Activated naive CD8-positive, alpha-beta T cell treated with anti-CD3 and anti-CD28 coated beads for 36 hours (primary cell): ENCODE measurements around the gene ZNF383. TPM values are rescaled to one million over a fixed set of nuclear protein-coding genes. Genes with fewer than 3 reads are reported as not detected.
A peak's percentile ranks its signal among the peaks of the same experiment; 100 is the strongest.
"Not testable (repeated sequence)": the region's sequence is repeated elsewhere in the genome, so short reads cannot be mapped to it uniquely, and the experiment has no call there.

Experiments used
- DNase-seq: peaks from one replicate; pipeline ENCODE4 v3.0.0; 2021
- H3K27ac Mint-ChIP-seq: one replicate; pipeline ENCODE4 v1.8.0; 2022; ENCODE audit warnings: mild to moderate bottlenecking, moderate library complexity, mixed read lengths
- H3K27me3 Mint-ChIP-seq: one replicate; pipeline ENCODE4 v1.8.0; 2022; ENCODE audit warnings: mild to moderate bottlenecking, mixed read lengths
- H3K36me3 Mint-ChIP-seq: one replicate; pipeline ENCODE4 v1.8.0; 2021; ENCODE audit warnings: mild to moderate bottlenecking, mixed read lengths
- H3K4me1 Mint-ChIP-seq: one replicate; pipeline ENCODE4 v1.8.0; 2021; ENCODE audit warnings: mixed read lengths
- H3K4me3 Mint-ChIP-seq: one replicate; pipeline ENCODE4 v1.8.0; 2022; ENCODE audit warnings: mild to moderate bottlenecking, moderate library complexity, mixed read lengths
- H3K9me3 Mint-ChIP-seq: one replicate; pipeline ENCODE4 v1.8.0; 2022; ENCODE audit warnings: mixed read lengths
- total RNA-seq, 2 experiments: library from RNA; stranded (reverse); gene quantifications; one replicate each; pipeline ENCODE4 v1.2.3, GENCODE V29; 2021

ZNF383 gene
- total RNA-seq, 2 experiments from 2014 or later, result 7.4 to 10.8 TPM

DNA sequence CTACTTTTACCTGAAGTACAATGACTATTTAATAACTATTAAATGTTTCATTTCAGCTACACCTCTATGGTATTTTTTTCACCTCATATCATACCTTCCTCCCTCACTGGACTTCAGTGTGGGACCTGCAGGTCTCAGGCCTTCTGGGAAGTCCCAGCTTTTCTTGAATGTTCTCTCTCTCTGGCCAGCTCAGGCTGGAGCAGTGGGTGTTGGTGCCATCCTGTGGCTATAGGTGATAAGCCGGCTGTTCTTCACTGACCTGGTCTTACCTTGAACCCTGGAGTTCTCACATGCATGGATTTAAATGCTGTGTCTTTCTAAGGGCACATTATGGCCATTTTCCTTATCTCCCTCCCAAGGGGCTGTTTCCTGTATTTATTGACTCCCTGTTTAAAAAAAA lies 45.0 kb downstream of the ZNF383 start:
- not testable (repeated sequence) for H3K36me3 Mint-ChIP-seq, H3K27ac Mint-ChIP-seq, H3K27me3 Mint-ChIP-seq, H3K4me1 Mint-ChIP-seq, H3K4me3 Mint-ChIP-seq, DNase-seq
- H3K9me3 Mint-ChIP-seq, result peaks cover 20% of the 10 kb centered on the region

DNA sequence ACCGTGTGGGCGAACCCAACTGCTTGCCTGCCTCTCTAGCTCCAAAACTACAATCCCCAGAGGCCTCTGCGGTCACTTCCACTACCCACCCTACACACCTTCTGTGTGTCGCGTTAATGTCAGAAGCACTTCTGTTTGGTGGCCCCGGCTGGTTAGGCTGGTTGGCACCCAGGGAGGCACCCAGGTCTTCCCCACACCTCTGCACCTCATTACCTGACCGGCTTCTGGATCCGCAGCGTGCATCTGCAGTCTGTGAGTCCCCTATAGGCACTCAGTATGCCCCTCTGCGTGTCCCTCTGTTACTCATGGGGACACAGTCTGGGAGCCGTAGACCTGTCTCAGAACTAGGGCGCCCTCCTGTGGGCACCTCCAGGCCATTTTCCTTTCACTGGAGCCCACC lies 49.0 kb downstream of the ZNF383 start:
- H3K9me3 Mint-ChIP-seq, H3K4me3 Mint-ChIP-seq, H3K27me3 Mint-ChIP-seq, DNase-seq, H3K4me1 Mint-ChIP-seq, H3K27ac Mint-ChIP-seq, H3K36me3 Mint-ChIP-seq: not testable (repeated sequence)

DNA sequence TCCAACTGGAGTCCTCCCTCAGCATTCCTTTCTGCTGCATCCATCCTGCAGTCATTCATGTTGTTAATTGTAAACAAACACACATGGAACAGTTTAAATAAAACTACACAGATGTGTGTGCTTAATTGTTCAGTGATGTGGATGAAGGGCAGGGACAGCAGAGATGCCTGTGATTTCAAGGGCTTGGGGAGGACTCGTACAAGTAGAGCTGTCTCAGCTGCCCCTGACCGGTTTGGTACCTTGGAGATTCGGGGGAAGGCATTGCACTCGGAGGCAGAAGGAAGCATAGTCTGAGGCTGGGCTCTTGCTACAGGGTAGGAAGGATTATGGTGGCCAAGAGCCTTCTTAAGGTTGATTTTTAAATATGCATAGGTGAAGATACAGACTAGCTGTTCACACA lies 49.7 kb downstream of the ZNF383 start:
- not testable (repeated sequence) for H3K4me3 Mint-ChIP-seq, H3K4me1 Mint-ChIP-seq, DNase-seq, H3K9me3 Mint-ChIP-seq, H3K36me3 Mint-ChIP-seq, H3K27me3 Mint-ChIP-seq, H3K27ac Mint-ChIP-seq

DNA sequence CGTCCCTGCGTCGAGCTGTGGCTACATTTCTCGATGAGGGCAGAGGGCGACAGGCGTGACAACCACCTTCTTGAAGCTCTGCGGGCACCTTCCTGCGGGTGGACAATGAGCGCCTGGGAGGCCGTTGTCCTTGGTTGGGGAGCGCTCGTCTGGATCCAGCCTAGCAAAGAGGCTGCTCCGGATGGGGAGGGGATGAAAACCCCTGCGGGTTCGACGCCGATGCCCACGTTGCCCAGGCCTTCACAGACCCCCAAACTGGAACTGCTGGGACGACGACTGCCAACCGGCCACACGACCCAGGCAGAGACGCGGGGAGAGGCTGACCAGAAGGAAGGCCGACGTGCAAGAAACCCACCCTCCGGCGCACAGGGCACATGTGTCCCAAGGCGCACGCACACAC lies 62.6 kb downstream of the ZNF383 start:
- H3K27ac Mint-ChIP-seq, H3K27me3 Mint-ChIP-seq, H3K4me3 Mint-ChIP-seq, H3K4me1 Mint-ChIP-seq, H3K36me3 Mint-ChIP-seq, H3K9me3 Mint-ChIP-seq, DNase-seq: not testable (repeated sequence)

DNA sequence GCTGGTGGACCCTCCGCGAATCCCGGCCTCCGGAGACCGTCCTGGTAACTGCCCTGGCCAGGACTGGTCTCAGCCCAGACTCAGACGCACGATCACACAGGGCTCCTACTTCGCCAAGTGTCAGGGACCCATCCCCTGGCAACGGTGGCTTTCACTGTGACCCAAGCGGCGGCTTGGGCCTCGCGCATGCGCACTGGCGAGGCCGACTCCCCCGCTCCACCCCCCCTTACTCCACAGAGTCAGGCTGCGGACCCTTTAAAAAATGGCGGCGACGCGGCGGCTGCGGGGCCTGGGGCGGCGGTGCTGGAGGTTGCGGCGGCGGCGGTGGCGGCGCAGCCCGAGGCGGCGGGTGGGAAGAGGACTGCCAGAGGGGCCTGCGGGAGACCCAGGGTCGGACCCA lies 66.0 kb downstream of the ZNF383 start:
- not testable (repeated sequence) for H3K4me1 Mint-ChIP-seq, H3K9me3 Mint-ChIP-seq

DNA sequence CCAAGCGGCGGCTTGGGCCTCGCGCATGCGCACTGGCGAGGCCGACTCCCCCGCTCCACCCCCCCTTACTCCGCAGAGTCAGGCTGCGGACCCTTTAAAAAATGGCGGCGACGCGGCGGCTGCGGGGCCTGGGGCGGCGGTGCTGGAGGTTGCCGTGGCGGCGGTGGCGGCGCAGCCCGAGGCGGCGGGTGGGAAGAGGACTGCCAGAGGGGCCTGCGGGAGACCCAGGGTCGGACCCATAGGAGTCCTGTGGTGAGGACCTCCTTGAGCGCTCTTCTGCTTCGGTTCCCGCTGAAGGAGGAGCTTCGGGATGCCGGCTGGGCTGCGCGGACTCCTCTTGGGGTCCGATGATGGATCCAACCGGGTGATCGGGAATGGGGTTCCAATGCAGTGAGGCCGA lies 71.2 kb downstream of the ZNF383 start:
- not testable (repeated sequence) for H3K4me1 Mint-ChIP-seq, DNase-seq, H3K36me3 Mint-ChIP-seq, H3K4me3 Mint-ChIP-seq, H3K27ac Mint-ChIP-seq, H3K27me3 Mint-ChIP-seq, H3K9me3 Mint-ChIP-seq

More for the DNA sequence above, 66.0 kb downstream of the ZNF383 start:
- not testable (repeated sequence) for H3K27ac Mint-ChIP-seq, H3K36me3 Mint-ChIP-seq, DNase-seq, H3K4me3 Mint-ChIP-seq, H3K27me3 Mint-ChIP-seq

DNA sequence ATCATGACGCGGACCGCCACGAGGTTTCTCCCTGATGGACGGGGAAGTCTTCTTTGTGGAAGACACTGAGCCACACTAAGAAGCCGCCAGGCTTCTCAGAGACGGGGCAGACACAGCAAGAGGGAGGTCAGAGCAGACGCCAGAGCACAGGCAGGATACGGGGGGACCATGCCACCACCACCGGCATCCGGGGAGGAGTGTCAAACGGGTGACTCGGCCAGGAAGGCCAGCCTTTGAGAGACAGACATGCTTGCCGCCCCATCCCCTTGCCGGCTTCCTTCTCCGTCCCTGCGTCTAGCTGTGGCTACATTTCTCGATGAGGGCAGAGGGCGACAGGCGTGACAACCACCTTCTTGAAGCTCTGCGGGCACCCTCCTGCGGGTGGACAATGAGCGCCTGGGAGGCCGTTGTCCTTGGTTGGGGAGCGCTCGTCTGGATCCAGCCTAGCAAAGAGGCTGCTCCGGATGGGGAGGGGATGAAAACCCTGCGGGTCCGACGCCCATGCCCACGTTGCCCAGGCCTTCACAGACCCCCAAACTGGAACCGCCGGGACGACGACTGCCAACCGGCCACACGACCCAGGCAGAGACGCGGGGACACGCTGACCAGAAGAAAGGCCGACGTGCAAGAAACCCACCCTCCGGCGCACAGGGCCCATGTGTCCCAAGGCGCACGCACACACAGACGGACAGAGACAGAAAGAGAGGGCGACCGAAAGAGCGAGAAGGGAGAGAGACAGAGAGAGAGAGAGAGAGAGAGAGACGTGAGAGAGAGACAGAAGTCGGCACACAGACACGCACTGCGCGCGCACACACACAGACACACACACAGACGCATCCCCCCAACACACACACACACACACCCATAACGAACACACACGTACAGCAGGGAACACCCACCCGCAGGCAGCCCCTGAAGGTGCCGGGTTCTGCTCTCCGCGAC lies 75.3 kb downstream of the ZNF383 start:
- H3K4me1 Mint-ChIP-seq, H3K36me3 Mint-ChIP-seq, H3K9me3 Mint-ChIP-seq, H3K27me3 Mint-ChIP-seq, H3K4me3 Mint-ChIP-seq, H3K27ac Mint-ChIP-seq: not testable (repeated sequence)
- DNase-seq, result peak; percentile 15

DNA sequence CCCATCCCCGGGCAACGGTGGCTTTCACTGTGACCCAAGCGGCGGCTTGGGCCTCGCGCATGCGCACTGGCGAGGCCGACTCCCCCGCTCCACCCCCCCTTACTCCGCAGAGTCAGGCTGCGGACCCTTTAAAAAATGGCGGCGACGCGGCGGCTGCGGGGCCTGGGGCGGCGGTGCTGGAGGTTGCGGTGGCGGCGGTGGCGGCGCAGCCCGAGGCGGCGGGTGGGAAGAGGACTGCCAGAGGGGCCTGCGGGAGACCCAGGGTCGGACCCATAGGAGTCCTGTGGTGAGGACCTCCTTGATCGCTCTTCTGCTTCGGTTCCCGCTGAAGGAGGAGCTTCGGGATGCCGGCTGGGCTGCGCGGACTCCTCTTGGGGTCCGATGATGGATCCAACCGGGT lies 76.2 kb downstream of the ZNF383 start:
- H3K36me3 Mint-ChIP-seq, H3K27ac Mint-ChIP-seq, H3K9me3 Mint-ChIP-seq, H3K27me3 Mint-ChIP-seq, H3K4me3 Mint-ChIP-seq, H3K4me1 Mint-ChIP-seq: not testable (repeated sequence)
- peak; percentile 28 for DNase-seq

Other genes with a start within 250 kb of the ZNF383 start
- 10 to 100 TPM; 15.1 to 18.3 TPM for gene ZNF420, start 139.8 kb upstream of the ZNF383 start, total RNA-seq
- 1 to 10 TPM; 8.4 to 9.1 TPM for gene ZNF585A, start 45.5 kb upstream of the ZNF383 start, total RNA-seq
- 1 to 10 TPM; 7.5 to 7.8 TPM for gene ZNF585B, start 7.7 kb upstream of the ZNF383 start, total RNA-seq
- gene ZNF527, start 152.9 kb downstream of the ZNF383 start, total RNA-seq, result 1 to 10 TPM; 5.2 to 6.6 TPM
- 1 to 10 TPM; 6.9 to 7.0 TPM for gene ZNF569, start 249.2 kb downstream of the ZNF383 start, total RNA-seq